Activated CD4-positive, alpha-beta T cell treated with anti-CD3 and anti-CD28 coated beads for 1 hour (primary cell): ENCODE measurements around the gene LRP1B.
"Not testable (repeated sequence)": the region's sequence is repeated elsewhere in the genome, so short reads cannot be mapped to it uniquely, and the experiment has no call there.

ENCODE experiments used
- DNase-seq: peaks from one replicate; pipeline ENCODE4 v3.0.0-alpha.2; 2020

The LRP1B gene

GRCh38 chr2:141201016-141201565 lies 929.7 kb downstream of the LRP1B start:
- DNase-seq = no peak

- DNase-seq = no peak
Measured at GRCh38 chr2:141200191-141200590, 930.6 kb downstream of the LRP1B start.

GRCh38 chr2:141199711-141200110 lies 931.1 kb downstream of the LRP1B start:
- no peak for DNase-seq

GRCh38 chr2:141195087-141195486 lies 935.7 kb downstream of the LRP1B start:
- no peak for DNase-seq

GRCh38 chr2:141187075-141187439 lies 943.8 kb downstream of the LRP1B start:
- no peak for DNase-seq

- no peak for DNase-seq
Measured at GRCh38 chr2:141186413-141187074, 944.3 kb downstream of the LRP1B start.

- DNase-seq = no peak
Measured at GRCh38 chr2:141182246-141182645, 948.6 kb downstream of the LRP1B start.

GRCh38 chr2:141169117-141169516 lies 961.7 kb downstream of the LRP1B start:
- DNase-seq = not testable (repeated sequence)

GRCh38 chr2:141162314-141162713 lies 968.5 kb downstream of the LRP1B start:
- no peak for DNase-seq

GRCh38 chr2:141151611-141152286 lies 979.1 kb downstream of the LRP1B start:
- DNase-seq = no peak

- no peak for DNase-seq
Measured at GRCh38 chr2:141142025-141142424, 988.8 kb downstream of the LRP1B start.

GRCh38 chr2:141137122-141137693 lies 993.6 kb downstream of the LRP1B start:
- DNase-seq = no peak

- no peak for DNase-seq
Measured at GRCh38 chr2:141133883-141134282, 996.9 kb downstream of the LRP1B start.

- no peak for DNase-seq
Measured at GRCh38 chr2:141125432-141125831, 1005.4 kb downstream of the LRP1B start.

GRCh38 chr2:141118836-141119235 lies 1012.0 kb downstream of the LRP1B start:
- DNase-seq = no peak

- no peak for DNase-seq
Measured at GRCh38 chr2:141113301-141113700, 1017.5 kb downstream of the LRP1B start.

GRCh38 chr2:141109633-141110032 lies 1021.2 kb downstream of the LRP1B start:
- DNase-seq = no peak

GRCh38 chr2:141105763-141106162 lies 1025.1 kb downstream of the LRP1B start:
- no peak for DNase-seq

GRCh38 chr2:141103216-141103615 lies 1027.6 kb downstream of the LRP1B start:
- DNase-seq = no peak

- no peak for DNase-seq
Measured at GRCh38 chr2:141079231-141079630, 1051.6 kb downstream of the LRP1B start.

- DNase-seq = no peak
Measured at GRCh38 chr2:141075753-141076152, 1055.1 kb downstream of the LRP1B start.

GRCh38 chr2:141068053-141068682 lies 1062.6 kb downstream of the LRP1B start:
- DNase-seq = no peak

GRCh38 chr2:141065042-141065441 lies 1065.8 kb downstream of the LRP1B start:
- DNase-seq = no peak

GRCh38 chr2:141063406-141063805 lies 1067.4 kb downstream of the LRP1B start:
- no peak for DNase-seq
